Measurements from ENCODE around the gene EXD3. TPM values are rescaled to one million over a fixed set of nuclear protein-coding genes. Genes with fewer than 3 reads are reported as not detected.

Gene EXD3
- total and polyA plus RNA-seq, 9 of the 15 experiments (the other 6 are each of a cell fraction or from before 2014, with no cell fraction given) = 0.29 to 12.5 (median 3.9) TPM

DNA sequence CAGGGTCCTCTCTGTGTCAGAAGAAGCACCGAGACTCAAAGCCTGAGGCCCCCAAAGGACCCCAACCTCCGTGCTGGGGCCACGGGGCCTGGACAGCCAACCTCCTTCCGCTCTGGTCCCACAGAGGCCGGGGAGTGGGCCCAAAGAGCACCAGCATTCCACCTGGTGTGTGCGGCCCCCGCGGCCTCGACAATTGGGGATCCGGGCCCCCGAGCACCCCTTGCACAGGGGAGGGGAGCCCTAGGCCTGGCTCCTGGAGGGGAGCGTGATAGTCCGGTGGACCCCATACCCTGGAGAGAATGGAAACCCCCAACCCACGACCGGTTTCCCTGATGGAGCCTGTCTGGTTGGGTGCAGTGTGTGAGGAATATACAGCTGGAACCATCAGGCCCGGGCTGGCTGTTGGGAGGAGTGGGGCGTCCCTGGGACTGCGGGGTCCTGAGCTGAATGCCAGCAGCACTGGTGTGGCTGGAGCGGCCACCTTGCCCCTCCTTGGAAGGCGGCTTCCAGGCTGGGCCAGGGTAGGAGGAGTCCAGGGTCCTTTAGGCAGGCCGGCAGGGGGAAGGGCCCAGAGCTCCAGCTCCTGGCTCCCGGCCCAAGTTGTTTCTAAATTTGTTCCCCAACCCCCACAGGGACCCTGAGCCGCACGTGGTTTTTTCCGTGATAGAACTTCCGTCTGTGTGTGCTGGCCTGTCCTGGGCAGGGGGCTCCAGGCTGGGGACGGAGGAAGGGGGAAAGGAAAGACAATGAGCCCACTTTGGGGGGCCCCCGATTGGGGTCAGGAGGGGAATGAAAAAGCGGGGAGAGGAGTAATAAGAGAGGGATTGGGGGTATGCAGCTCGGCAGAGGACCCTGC is 146.3 kb downstream of the EXD3 start (continued):
- TF ChIP-seq SIN3A (IDR thresholded peaks at IDR 0.05; ENCODE audit: borderline replicate concordance in 2 of 2, control insufficient read depth in 1 of 2, low read depth in 2 of 2, low read length in 2 of 2) (0 out of 4 replicates have a peak, but pooled peaks of 1 of the 2 experiments have one; percentile 10), TAL1 (IDR thresholded peaks at IDR 0.05) (no peak), MCM7 (IDR thresholded peaks at IDR 0.05) (no peak), CBX1 (IDR thresholded peaks at IDR 0.05; ENCODE audit: low read depth) (0 out of 2 replicates have a peak, but pooled peaks have one; percentile 9), RBM34 (IDR thresholded peaks at IDR 0.05; ENCODE audit: borderline replicate concordance, insufficient read depth, low read length) (no peak), NR2C1 (IDR thresholded peaks at IDR 0.05) (no peak), NR2C1 (tag; IDR thresholded peaks at IDR 0.05) (no peak), MXI1 (IDR thresholded peaks at IDR 0.05; ENCODE audit: low read depth, low read length) (peak; percentile 49; the same call in 1 of the 2 replicates), ZNF224 (CRISPR knock-in tag; IDR thresholded peaks at IDR 0.05) (no peak), CC2D1A (IDR thresholded peaks at IDR 0.05) (peak; percentile 16; the same call in 1 of the 2 replicates), CBX8 (IDR thresholded peaks at IDR 0.05; ENCODE audit: borderline replicate concordance, extremely low read depth, low read depth, low read length, poor library complexity, severe bottlenecking) (no peak), BCLAF1 (IDR thresholded peaks at IDR 0.05; ENCODE audit: borderline replicate concordance in 1 of 2, control insufficient read depth in 1 of 2, low read depth in 2 of 2, low read length in 1 of 2) (0 out of 4 replicates have a peak, but pooled peaks of 1 of the 2 experiments have one; percentile 25), ZBTB7A (IDR thresholded peaks at IDR 0.05; ENCODE audit: borderline replicate concordance, control insufficient read depth, low read depth, low read length) (peak; percentile 89), CBFA2T3 (IDR thresholded peaks at IDR 0.05) (0 out of 2 replicates have a peak, but pooled peaks have one; percentile 7), ZNF280A (IDR thresholded peaks at IDR 0.05; ENCODE audit: low read depth, partially characterized antibody) (no peak), ZNF511 (CRISPR knock-in tag; IDR thresholded peaks at IDR 0.05) (0 out of 2 replicates have a peak, but pooled peaks have one; percentile 62), U2AF2 (optimal IDR thresholded peaks at IDR 0.05; ENCODE audit: low read depth, low read length) (no peak), BHLHE40 (IDR thresholded peaks at IDR 0.05; ENCODE audit: low read length) (peak; percentile 80), RNF2 (IDR thresholded peaks at IDR 0.05) (peak; percentile 42; the same call in 1 of the 2 replicates)
- TF ChIP-seq, protein P1, sequence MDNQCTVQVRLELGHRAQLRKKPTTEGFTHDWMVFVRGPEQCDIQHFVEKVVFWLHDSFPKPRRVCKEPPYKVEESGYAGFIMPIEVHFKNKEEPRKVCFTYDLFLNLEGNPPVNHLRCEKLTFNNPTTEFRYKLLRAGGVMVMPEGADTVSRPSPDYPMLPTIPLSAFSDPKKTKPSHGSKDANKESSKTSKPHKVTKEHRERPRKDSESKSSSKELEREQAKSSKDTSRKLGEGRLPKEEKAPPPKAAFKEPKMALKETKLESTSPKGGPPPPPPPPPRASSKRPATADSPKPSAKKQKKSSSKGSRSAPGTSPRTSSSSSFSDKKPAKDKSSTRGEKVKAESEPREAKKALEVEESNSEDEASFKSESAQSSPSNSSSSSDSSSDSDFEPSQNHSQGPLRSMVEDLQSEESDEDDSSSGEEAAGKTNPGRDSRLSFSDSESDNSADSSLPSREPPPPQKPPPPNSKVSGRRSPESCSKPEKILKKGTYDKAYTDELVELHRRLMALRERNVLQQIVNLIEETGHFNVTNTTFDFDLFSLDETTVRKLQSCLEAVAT (IDR thresholded peaks at IDR 0.05) = peak in 1 of 2 experiments; percentile 11; a peak in 1 of 4 replicates
